RPMI8226 (cell line): Measurements from ENCODE around the gene SLC38A4.

Experiments
- DNase-seq: peaks from one replicate; pipeline ENCODE4 v3.0.0-alpha.2; 2015

SLC38A4 gene

DNA sequence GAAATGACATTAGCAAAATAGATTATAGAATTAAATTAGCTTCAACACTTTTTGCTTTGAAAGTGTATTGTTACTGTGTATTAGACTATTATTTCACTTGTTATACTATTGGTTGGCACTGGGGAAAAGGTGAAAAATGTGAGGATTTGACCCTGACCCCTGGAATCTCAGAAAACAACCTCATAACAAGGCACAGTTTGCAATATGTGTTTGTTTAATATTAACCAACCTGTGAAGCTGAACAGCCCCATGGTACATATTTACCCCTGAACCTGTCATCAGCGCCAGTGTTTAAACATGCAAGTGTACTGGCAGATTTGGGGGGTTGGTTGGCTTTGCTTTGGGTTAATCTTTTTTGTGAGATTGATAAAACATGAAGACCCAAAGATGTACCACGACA, 11.7 kb downstream of the SLC38A4 start:
- no peak for DNase-seq

DNA sequence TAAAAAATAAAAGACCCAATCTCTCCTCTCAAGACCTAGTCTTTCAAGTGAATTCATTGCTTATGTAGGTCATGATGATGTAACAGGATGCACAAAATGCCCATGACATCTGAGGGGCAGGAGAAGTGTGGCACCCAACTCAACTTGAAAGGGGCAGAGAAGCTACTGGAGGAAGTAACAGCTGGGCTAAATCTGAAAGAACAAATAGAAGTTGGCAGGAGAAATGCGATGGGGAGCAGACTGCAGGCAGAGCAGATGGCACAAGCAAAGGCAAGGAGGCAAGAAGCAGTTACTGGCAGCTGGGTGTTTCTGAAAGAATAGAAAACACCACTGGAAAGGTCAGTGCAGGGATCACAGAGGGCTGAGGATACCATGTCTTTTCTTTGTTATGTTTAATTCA, 14.6 kb downstream of the SLC38A4 start:
- no peak for DNase-seq

GRCh38 chr12:46808955-46809697, 16.7 kb downstream of the SLC38A4 start:
- DNase-seq = no peak

- no peak for DNase-seq
Observed at GRCh38 chr12:46808317-46808716, 17.5 kb downstream of the SLC38A4 start.

GRCh38 chr12:46804054-46804453, 21.7 kb downstream of the SLC38A4 start:
- no peak for DNase-seq

DNA sequence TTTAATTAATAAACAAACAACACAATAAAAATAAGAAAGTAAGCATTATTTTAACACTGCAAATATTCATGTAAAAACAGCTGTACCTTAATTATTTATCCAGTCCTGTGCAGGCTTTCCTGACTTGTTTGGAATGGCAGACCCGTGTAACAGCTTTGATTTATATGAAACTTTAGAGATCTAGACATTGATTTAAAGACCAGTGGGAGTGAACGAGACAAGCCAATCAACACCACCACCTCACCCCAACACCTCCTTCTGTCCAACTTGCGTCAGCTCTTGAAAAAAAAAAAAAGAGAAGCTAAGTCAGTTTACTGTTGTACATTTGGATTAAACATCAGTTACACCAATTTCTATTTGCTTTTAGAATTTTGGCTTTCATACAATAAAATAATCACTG, 22.3 kb downstream of the SLC38A4 start:
- DNase-seq = no peak

GRCh38 chr12:46801293-46801692, 24.5 kb downstream of the SLC38A4 start:
- no peak for DNase-seq

DNA sequence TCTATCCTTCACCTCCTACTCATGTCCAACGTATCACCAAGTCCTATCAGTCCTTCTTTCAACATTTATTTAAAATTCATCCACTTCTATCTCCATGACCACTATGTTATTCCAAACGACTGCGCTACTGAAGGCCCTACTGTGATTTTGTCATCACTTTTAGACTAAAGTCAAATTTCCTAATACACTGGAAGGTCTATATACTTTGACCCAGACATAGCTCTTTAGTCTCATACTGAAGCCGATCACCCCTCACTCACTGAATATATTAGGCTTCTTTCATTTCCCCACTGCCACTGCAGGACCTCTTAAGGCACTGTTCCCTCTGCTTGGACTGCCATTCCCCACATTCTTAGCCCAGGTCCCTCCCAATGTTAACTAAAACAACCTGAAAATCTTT, 25.6 kb downstream of the SLC38A4 start:
- no peak for DNase-seq

DNA sequence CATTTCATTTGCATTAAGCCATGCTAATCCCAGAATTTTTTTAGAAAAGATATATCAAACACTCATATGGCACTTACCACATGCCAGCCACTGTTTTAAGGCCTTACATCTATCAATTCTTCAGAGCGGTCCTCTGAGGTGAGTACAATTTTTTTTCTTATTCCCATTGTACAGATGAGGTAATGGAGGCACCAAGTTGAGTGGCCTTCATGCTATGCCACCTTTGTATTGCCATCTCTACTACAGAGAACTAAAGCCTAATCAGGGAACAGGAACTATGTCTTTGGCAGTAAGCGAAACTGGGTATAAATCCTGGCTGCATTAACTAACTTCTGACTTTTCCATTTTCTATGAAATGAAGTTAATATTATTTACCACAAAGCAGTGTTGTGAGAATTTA, 27.1 kb downstream of the SLC38A4 start:
- DNase-seq = no peak

- no peak for DNase-seq
Observed at GRCh38 chr12:46798056-46798455, 27.7 kb downstream of the SLC38A4 start.

DNA sequence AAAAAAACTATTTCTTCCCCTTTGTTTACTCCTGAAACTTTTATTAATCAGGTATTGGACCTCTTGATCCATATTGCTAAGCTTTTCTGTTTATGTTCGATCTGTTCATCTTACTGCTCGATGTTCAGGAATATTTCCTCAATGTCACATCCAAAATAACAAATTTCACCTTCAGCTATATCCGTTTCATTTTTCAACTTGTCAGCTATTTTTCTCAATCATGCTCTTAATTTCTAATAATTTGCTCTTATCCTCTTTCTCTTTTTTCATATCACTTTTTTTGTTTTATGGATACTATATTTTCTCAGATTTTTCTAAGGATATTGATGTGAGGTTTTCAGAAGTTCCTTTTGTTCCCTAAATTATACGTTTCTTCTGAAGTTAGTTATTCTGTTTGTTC, 29.8 kb downstream of the SLC38A4 start:
- no peak for DNase-seq

GRCh38 chr12:46794593-46795190, 31.1 kb downstream of the SLC38A4 start:
- DNase-seq = no peak

DNA sequence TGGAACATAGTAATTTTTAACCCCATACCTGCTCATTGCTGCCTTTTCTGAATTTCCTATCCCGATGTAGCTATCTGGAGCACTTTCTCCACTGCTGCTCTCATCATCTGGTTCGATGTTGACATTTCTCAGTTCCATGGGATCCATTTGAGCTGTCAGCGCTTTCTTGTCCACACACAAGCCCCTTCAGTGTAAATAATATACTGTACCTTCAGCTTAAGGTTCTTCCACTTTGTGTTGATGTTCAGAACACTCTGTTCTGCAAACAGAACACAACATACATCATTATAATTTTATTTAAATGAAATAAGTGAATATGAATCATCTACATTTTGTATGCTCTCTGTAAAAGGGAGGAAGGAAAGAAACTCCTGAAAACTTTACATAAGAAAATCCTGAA, 32.9 kb downstream of the SLC38A4 start:
- no peak for DNase-seq

- DNase-seq = no peak
Observed at GRCh38 chr12:46790066-46790465, 35.7 kb downstream of the SLC38A4 start.

DNA sequence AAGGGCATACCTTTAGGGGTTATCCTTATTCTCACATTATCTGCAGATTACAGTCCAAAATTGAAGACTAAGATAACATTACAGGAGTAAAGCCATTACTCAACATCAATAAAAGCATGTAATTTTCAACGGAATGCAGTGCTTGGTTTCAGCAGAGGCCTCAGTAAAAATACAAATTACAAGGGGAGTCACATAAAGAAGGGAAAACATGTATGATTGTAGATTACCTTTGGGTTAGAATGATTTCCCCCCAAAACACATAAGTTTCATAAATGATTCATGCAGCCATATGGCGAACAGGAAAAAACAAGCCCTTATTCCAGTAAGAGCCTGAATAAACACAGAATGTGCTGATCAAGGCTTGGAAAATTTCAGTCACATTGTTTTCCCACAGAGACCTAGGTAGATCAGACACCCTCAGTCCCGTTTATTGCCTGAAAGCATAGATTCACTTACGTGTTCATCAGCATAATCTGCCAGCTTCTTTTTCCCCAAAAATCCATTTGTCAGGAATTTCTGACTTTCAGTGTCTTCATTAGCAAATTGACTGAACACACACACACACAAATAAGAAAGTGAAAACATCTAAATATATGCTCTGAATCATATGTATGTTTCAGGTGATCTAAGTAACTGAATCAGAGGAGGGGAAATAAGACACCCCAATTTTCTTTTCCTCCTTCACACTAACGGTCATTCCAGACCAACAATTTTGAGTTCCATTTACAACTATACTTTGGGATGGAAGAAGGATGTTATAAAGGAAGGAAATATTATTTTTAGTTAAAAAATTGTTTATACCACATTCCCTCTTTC, 37.5 kb downstream of the SLC38A4 start:
- DNase-seq = no peak

DNA sequence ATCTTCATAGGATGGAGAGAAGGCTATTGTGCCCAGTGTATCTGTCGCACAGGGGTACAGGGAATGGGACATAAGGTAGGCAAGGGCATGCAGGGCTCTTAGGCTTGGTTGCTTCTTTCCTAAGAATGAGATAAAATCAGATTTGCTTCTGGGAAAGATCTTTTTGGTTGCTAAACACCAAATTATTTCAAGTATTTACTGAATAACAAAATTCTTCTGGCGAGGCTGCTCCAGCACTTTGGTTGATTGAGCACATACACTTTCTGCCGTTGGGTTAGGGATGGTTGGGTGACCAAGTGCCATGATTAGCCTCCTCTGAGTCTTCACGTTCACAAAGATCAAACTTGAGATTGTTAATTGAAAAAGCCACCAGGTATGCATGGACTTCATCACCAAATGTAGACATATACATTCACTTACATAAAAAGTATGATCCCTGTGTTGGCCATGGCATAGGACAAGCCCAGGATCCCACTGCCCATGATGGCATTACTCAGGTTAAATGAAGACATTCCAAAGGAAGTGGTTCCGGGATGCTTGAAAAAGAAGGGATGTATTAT, 38.2 kb downstream of the SLC38A4 start:
- DNase-seq = no peak

DNA sequence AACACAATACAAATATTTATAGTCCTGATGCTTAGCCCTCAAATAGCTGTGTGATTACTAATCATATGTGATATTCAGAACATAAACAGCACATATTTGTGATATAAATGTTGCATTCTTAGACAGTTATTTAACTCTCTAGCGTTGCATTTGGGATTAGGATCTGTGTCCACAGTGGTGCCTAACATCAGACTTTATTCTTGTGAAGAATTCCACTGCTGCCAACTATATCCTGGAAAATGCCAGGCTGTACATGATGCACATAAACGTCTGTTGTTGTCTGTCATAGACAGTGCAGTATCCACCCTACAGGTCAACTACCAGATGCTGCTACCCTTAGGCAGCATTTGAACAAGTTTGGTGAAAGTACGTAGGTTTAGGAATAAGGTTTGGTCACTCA, 39.0 kb downstream of the SLC38A4 start:
- DNase-seq = no peak

DNA sequence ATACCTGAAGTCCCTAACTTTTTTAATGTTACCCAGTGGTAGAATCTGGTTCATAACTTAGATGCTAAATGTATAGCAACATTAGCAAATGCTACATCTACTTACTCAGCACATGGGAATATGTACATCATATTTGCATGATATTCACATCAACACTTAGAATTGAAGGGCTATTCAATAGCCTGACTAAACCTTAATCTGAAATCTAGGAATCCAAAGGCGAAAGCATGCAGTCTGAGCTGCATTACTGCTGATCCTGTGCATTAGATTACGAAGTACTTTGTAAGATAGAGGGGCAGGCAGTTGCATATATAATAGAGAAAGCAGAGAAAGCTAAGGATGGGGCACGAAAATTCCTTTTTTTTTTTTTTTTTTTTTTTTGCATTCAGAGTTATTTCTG, 40.4 kb downstream of the SLC38A4 start:
- DNase-seq = no peak

DNA sequence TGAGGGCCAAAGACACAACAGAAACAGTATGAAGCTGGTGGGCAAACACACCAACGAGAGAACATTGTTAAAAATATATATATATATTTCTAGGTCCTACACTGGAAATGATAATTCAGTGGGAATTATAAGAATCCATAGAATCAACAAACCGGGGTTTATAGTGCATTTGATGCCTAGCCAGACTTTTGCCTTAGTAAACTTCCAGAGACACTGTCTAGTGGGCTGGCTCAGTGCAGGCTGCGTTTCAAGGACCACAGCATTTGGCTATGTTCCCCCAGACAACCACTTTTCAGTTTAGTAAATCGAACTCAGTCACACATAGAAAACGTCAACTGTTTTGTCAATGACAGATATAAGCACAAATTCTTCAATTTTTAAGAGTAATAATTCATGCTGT, 41.9 kb downstream of the SLC38A4 start:
- DNase-seq = no peak

- DNase-seq = no peak
Observed at GRCh38 chr12:46779879-46780278, 45.9 kb downstream of the SLC38A4 start.

- DNase-seq = no peak
Observed at GRCh38 chr12:46779063-46779462, 46.7 kb downstream of the SLC38A4 start.

DNA sequence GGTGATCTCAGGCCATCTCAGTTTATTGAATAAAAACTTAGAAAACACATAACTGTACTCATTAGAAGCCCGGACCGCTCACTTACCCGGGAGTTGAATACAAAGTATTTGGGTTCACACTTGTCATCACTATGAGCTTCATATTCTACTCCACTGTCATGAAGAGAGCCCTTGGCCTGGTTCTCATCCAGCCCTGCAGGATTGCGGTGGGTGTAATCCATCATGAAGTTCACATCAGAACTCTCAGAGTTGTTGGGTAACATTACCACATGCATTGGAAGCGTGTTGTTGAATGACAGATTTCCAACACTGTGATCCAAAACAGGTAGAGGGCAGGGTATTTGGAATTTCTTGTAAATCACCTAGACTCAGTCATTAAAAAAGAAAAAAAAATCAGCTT, 47.4 kb downstream of the SLC38A4 start:
- no peak for DNase-seq

DNA sequence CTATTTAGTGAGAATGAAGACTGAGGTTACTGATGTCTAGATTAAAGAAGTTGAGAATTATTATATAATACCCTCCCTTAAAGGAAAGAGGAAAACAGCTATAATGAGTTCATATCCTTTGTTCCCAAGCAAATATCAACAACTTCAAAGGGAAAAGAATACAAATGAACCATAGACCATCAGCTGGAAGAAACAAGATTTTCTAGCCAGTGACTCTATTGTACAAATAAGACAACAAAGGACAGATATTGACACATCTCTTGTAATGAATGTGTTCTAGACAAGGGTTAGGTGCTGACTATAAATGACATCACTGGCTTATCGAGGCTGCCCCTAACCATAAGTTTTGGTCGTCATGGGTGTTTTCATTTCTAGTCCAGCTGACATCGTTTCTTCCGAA, 48.2 kb downstream of the SLC38A4 start:
- no peak for DNase-seq

DNA sequence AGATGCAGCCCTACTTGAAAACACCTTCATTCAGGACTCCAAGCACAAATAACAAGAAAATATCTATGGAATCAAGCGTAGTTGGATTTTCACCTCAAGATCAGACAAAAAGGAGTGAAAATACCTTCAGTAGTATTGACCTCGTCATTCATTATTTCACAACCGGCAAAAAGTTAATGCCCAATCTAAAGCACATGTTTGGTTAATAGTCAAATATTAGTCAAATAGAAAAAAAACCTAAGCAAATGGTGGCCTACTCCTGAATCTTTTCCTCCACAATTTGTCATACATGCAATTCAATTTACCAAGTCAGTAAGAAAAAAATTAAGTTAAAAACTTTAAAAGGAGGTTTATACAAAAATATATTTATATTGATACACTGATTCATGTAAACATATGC, 50.0 kb downstream of the SLC38A4 start:
- DNase-seq = no peak
